Measurements from ENCODE around the gene TIRAP. TPM values are rescaled to one million over a fixed set of nuclear protein-coding genes. Genes with fewer than 3 reads are reported as not detected.
A peak's percentile ranks its signal among the peaks of the same experiment; 100 is the strongest.
"Not testable (repeated sequence)": the region's sequence is repeated elsewhere in the genome, so short reads cannot be mapped to it uniquely, and the experiment has no call there.

TIRAP gene
- polyA plus RNA-seq, 1 of the 3 experiments (the other 2 are of a cell fraction), result 5.5 TPM

- ChIA-PET POLR2A (no interaction called here), CTCF (interaction anchor here (0.6 to 10.0 kb wide), 6 partner anchors 86 to 268 kb away, joined by 3 to 172 read pairs (median 4); no protein-coding TSS in a partner anchor)
- no peaks in the 10 kb centered on the region for H3K9me3 ChIP-seq
Observed at GRCh38 chr11:126308271-126308671, 25.4 kb downstream of the TIRAP start.

GRCh38 chr11:126308771-126309170 lies 25.9 kb downstream of the TIRAP start:
- H3K27me3 ChIP-seq (ENCODE audit: insufficient read depth); H3K4me3 ChIP-seq (ENCODE audit: low read depth in 2 of 2, low read length in 1 of 2); H3K36me3 ChIP-seq (replicated peaks in 1 of 2; ENCODE audit: control insufficient read depth in 1 of 2, insufficient read depth in 2 of 2, low read length in 1 of 2); H3K9me2 ChIP-seq; H2AFZ ChIP-seq (ENCODE audit: low read depth); H3K9ac ChIP-seq; H3K4me2 ChIP-seq; H3K4me1 ChIP-seq (ENCODE audit: control insufficient read depth in 1 of 2, insufficient read depth in 2 of 2, low read depth in 1 of 2, low read length in 1 of 2); POLR2A ChIA-PET; H3K27ac ChIP-seq (ENCODE audit: low read depth in 2 of 2, low read length in 1 of 2); DNase-seq; H4K20me1 ChIP-seq (ENCODE audit: insufficient read depth); H3K9me3 ChIP-seq: not testable (repeated sequence)
- Histone ChIP-seq H3K79me2 (ENCODE audit: insufficient read depth) (peaks cover 17% of the 10 kb centered on the region), H3F3A (replicated peaks; ENCODE audit: insufficient read depth) (peaks cover 26% of the 10 kb centered on the region)
- 93% methylated on average over 4 of the region's 4 CpGs for WGBS (ENCODE audit: low lambda C conversion rate)
- CTCF ChIA-PET, result interaction anchor here (1.1 to 10.0 kb wide), 3 partner anchors 11 to 175 kb away, joined by 3 to 172 read pairs (median 33); no protein-coding TSS in a partner anchor

More at GRCh38 chr11:126308271-126308671, 25.4 kb downstream of the TIRAP start:
- H2AFZ ChIP-seq (ENCODE audit: low read depth), result no peak overlapping the region
- peaks cover 5% of the 10 kb centered on the region in 2 experiments for H3K36me3 ChIP-seq (replicated peaks in 1 of 2; ENCODE audit: control insufficient read depth in 1 of 2, insufficient read depth in 2 of 2, low read length in 1 of 2)
- H3F3A ChIP-seq (replicated peaks; ENCODE audit: insufficient read depth), result peaks cover 26% of the 10 kb centered on the region
- H3K27me3 ChIP-seq (ENCODE audit: insufficient read depth), result no peaks in the 10 kb centered on the region
- WGBS (ENCODE audit: low lambda C conversion rate), result 69% methylated on average over 4 of the region's 4 CpGs
- no peak overlapping the region for H3K4me2 ChIP-seq
- H3K4me1 ChIP-seq (ENCODE audit: control insufficient read depth in 1 of 2, insufficient read depth in 2 of 2, low read depth in 1 of 2, low read length in 1 of 2), result peaks cover 4 to 9% of the 10 kb centered on the region in 2 experiments; a peak in 3 of 4 replicates
- peaks cover 20% of the 10 kb centered on the region for H3K79me2 ChIP-seq (ENCODE audit: insufficient read depth)
- TF ChIP-seq CHD2 (IDR thresholded peaks at IDR 0.05; ENCODE audit: low read length, partially characterized antibody) (no peak), PBX3 (IDR thresholded peaks at IDR 0.05) (peak; percentile 19; the same call in 1 of the 2 replicates)
- H3K9me2 ChIP-seq, result no peaks in the 10 kb centered on the region
- no peak for DNase-seq
- no peak overlapping the region for H3K4me3 ChIP-seq (ENCODE audit: low read depth in 2 of 2, low read length in 1 of 2)
- H3K27ac ChIP-seq (ENCODE audit: low read depth in 2 of 2, low read length in 1 of 2), result peak overlapping the region in 1 of 2 experiments; percentile 26; a peak in 1 of 4 replicates
- no peak overlapping the region for H3K9ac ChIP-seq
- no peaks in the 10 kb centered on the region for H4K20me1 ChIP-seq (ENCODE audit: insufficient read depth)

- peaks cover 5% of the 10 kb centered on the region; the same call in 1 of the 2 replicates for H3K79me2 ChIP-seq (ENCODE audit: insufficient read depth)
- TF ChIP-seq RAD21 (IDR thresholded peaks at IDR 0.05; ENCODE audit: low read length), result peak; percentile 98
- TF ChIP-seq TAF1 (IDR thresholded peaks at IDR 0.05; ENCODE audit: borderline replicate concordance, low read depth, low read length), result no peak
- TF ChIP-seq CTCF (IDR thresholded peaks at IDR 0.05), result peak; percentile 93
- TF ChIP-seq CHD2 (IDR thresholded peaks at IDR 0.05; ENCODE audit: low read length, partially characterized antibody), result peak; percentile 49
- TF ChIP-seq SMC3 (IDR thresholded peaks at IDR 0.05; ENCODE audit: low read depth, low read length), result peak; percentile 93
- peaks cover 6 to 11% of the 10 kb centered on the region in 2 experiments for H3K36me3 ChIP-seq (replicated peaks in 1 of 2; ENCODE audit: control insufficient read depth in 1 of 2, insufficient read depth in 2 of 2, low read length in 1 of 2)
- H3K9me2 ChIP-seq, result no peaks in the 10 kb centered on the region
- H4K20me1 ChIP-seq (ENCODE audit: insufficient read depth), result no peaks in the 10 kb centered on the region
- DNase-seq, result peak; percentile 81
- peaks cover 4% of the 10 kb centered on the region in 2 experiments; a peak in 2 of 4 replicates for H3K4me1 ChIP-seq (ENCODE audit: control insufficient read depth in 1 of 2, insufficient read depth in 2 of 2, low read depth in 1 of 2, low read length in 1 of 2)
- H3K4me2 ChIP-seq, result peak overlapping the region; percentile 25; the same call in 1 of the 2 replicates
- no peak overlapping the region for H3K9ac ChIP-seq
- H2AFZ ChIP-seq (ENCODE audit: low read depth), result no peak overlapping the region
- H3K27me3 ChIP-seq (ENCODE audit: insufficient read depth), result no peaks in the 10 kb centered on the region
- CTCF ChIA-PET, result interaction anchor here (0.6 to 10.0 kb wide), 54 partner anchors 9 to 1036 kb away, joined by 3 to 172 read pairs (median 5); partner anchors contain the start of genes ST3GAL4 and TIRAP
- POLR2A ChIA-PET, result interaction anchor here (0.8 to 1.6 kb wide), 3 partner anchors 22 to 170 kb away, joined by 3 to 12 read pairs (median 3); partner anchors contain the start of gene ST3GAL4
- H3F3A ChIP-seq (replicated peaks; ENCODE audit: insufficient read depth), result peaks cover 18% of the 10 kb centered on the region
- H3K27ac ChIP-seq (ENCODE audit: low read depth in 2 of 2, low read length in 1 of 2), result no peak overlapping the region
- no peaks in the 10 kb centered on the region for H3K9me3 ChIP-seq
- H3K4me3 ChIP-seq (ENCODE audit: low read depth in 2 of 2, low read length in 1 of 2), result no peak overlapping the region; a peak in 1 of 4 replicates
- 70% methylated on average over 12 of the region's 12 CpGs for WGBS (ENCODE audit: low lambda C conversion rate)
Observed at GRCh38 chr11:126310200-126310991, 27.5 kb downstream of the TIRAP start.
